Naive B cell (primary cell): ENCODE measurements around the gene ACTN2. TPM values are rescaled to one million over a fixed set of nuclear protein-coding genes. Genes with fewer than 3 reads are reported as not detected.

Source experiments
- ATAC-seq, 2 donors: fragments of 150-1000 bp; cut with Tn5 transposase; 2 replicates each; pipeline ENCODE4 v1.10.0; 2021; ENCODE audit warnings: low read depth in 2 of 2, mild to moderate bottlenecking in 2 of 2, moderate library complexity in 2 of 2
- DNase-seq: peaks from one replicate; pipeline ENCODE4 v3.0.0; 2022
- H3K27ac Mint-ChIP-seq, 6 donors: one replicate each; pipeline ENCODE4 v1.8.0; 2020 to 2022; ENCODE audit warnings: mild to moderate bottlenecking in 6 of 6, mixed read lengths in 6 of 6, moderate library complexity in 5 of 6, inconsistent platforms in 2 of 6
- H3K27me3 Mint-ChIP-seq, 3 donors: one replicate each; pipeline ENCODE4 v1.8.0; 2021 to 2022; ENCODE audit warnings: mixed read lengths in 3 of 3, mild to moderate bottlenecking in 1 of 3
- H3K36me3 Mint-ChIP-seq, 2 donors: one replicate each; pipeline ENCODE4 v1.8.0; 2020 to 2022; ENCODE audit warnings: mixed read lengths in 2 of 2, inconsistent platforms in 1 of 2, mild to moderate bottlenecking in 1 of 2
- H3K4me1 Mint-ChIP-seq, 3 donors: one replicate each; pipeline ENCODE4 v1.8.0; 2020 to 2022; ENCODE audit warnings: mixed read lengths in 3 of 3, inconsistent platforms in 1 of 3, mild to moderate bottlenecking in 1 of 3, moderate library complexity in 1 of 3
- H3K4me3 Mint-ChIP-seq, 8 donors: one replicate each; pipeline ENCODE4 v1.8.0; 2020 to 2022; ENCODE audit warnings: mild to moderate bottlenecking in 8 of 8, mixed read lengths in 8 of 8, moderate library complexity in 8 of 8, inconsistent platforms in 2 of 8
- H3K9me3 Mint-ChIP-seq, 7 donors: one replicate each; pipeline ENCODE4 v1.8.0; 2020 to 2022; ENCODE audit warnings: mixed read lengths in 7 of 7, mild to moderate bottlenecking in 5 of 7, inconsistent platforms in 2 of 7, moderate library complexity in 1 of 7
- polyA plus RNA-seq, 6 donors: library from polyadenylated mRNA; unstranded; fragments of 300-500 nt; fragmentation: Illumina TruSeq; gene quantifications; one replicate each; pipeline ENCODE4 v1.2.3, GENCODE V29; 2021; ENCODE audit warnings: low read depth in 6 of 6

Gene ACTN2
- polyA plus RNA-seq, 6 donors from 2014 or later: not detected

DNA sequence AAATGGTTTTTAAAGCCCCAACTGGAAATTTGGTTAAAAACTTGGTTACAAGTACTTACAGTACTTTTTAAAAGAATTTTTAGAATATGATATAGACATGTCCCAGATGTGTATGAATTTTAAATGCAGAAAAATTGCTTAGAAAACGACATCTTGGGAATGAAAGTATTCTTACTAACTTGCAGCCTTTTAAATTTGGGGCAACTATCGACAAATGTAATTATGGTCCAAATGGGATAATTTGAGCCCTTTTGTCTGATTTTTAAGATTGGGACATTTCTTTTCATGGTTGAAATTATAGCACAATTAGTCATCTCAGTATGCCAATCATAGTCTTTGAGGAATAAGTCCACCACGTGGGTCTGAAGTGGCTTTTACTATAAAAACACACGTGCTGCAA lies 65.6 kb downstream of the ACTN2 start:
- Mint-ChIP-seq H3K36me3 (no peaks in the 10 kb centered on the region), H3K4me3 (no peak overlapping the region), H3K27me3 (peaks cover 8 to 19% (median 13%) of the 10 kb centered on the region in 3 donors), H3K9me3 (no peaks in the 10 kb centered on the region), H3K27ac (peak overlapping the region in 1 of 6 donors; percentile 20), H3K4me1 (no peaks in the 10 kb centered on the region)
- no peak for DNase-seq
- no peak for ATAC-seq

- H3K27me3 Mint-ChIP-seq: peaks cover 2 to 8% (median 8%) of the 10 kb centered on the region in 3 donors
- H3K27ac Mint-ChIP-seq: no peak overlapping the region
- no peaks in the 10 kb centered on the region for H3K9me3 Mint-ChIP-seq
- no peaks in the 10 kb centered on the region for H3K36me3 Mint-ChIP-seq
- ATAC-seq (no peak), DNase-seq (no peak)
- no peaks in the 10 kb centered on the region for H3K4me1 Mint-ChIP-seq
- no peak overlapping the region for H3K4me3 Mint-ChIP-seq
Observed at GRCh38 chr1:236753516-236753915, 67.2 kb downstream of the ACTN2 start.

DNA sequence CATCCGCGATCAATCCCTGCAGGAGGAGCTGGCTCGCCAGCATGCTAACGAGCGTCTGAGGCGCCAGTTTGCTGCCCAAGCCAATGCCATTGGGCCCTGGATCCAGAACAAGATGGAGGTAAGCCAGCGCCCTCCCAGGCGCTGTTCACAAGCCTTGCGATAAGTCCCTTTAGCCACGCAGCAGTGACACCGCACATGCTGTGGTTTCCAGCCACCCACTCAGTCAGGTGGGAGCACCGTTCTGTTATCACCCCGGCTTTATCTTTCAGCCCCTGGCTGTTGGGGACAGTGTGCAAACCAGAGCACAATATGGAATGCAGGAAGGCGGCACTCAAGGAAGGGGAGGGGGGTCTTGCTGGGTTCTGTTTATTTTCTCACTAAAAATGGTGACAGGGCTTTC lies 67.7 kb downstream of the ACTN2 start:
- Mint-ChIP-seq H3K27ac (no peak overlapping the region), H3K4me3 (no peak overlapping the region), H3K4me1 (no peaks in the 10 kb centered on the region), H3K27me3 (peaks cover 0 to 8% (median 5%) of the 10 kb centered on the region in 3 donors), H3K36me3 (no peaks in the 10 kb centered on the region), H3K9me3 (no peaks in the 10 kb centered on the region)
- DNase-seq (no peak), ATAC-seq (no peak)

DNA sequence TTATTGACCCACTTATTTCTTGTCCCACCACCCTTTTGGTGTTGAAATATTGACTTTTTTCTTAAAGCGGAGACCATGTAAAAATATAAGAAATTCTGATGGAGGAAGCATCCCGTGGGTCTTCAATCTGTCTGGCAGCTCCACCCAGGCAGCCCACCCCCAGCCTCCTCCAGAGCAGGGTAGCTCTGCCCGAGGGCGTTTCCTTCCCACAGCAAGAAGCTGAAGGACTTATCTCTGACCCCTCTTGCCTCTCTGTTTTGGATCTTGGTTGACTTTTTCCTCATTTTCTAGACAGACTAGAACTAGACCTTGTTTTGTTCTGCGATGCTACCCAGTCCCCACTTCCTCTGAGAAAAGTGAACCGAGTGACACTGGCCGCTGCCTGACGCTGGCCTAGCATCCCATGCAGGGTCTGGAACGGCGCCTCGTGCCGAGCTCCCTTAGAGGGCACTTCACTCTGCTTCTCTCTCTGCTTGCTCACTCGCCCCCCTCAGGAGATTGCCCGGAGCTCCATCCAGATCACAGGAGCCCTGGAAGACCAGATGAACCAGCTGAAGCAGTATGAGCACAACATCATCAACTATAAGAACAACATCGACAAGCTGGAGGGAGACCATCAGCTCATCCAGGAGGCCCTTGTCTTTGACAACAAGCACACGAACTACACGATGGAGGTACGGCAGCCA lies 68.4 kb downstream of the ACTN2 start:
- DNase-seq (no peak), ATAC-seq (no peak)
- Mint-ChIP-seq H3K9me3 (no peaks in the 10 kb centered on the region), H3K4me3 (no peak overlapping the region), H3K36me3 (no peaks in the 10 kb centered on the region), H3K4me1 (peaks cover 0 to 6% (median 0%) of the 10 kb centered on the region in 3 donors), H3K27me3 (peaks cover 6 to 11% (median 8%) of the 10 kb centered on the region in 3 donors), H3K27ac (no peak overlapping the region)

- Mint-ChIP-seq H3K36me3 (no peaks in the 10 kb centered on the region), H3K27me3 (peaks cover 8 to 11% (median 10%) of the 10 kb centered on the region in 3 donors), H3K9me3 (no peaks in the 10 kb centered on the region), H3K4me1 (peaks cover 0 to 6% (median 0%) of the 10 kb centered on the region in 3 donors), H3K27ac (no peak overlapping the region), H3K4me3 (no peak overlapping the region)
- no peak for DNase-seq
- ATAC-seq: no peak
Observed at GRCh38 chr1:236757640-236758039, 71.3 kb downstream of the ACTN2 start.

GRCh38 chr1:236759252-236759859 lies 73.1 kb downstream of the ACTN2 start:
- Mint-ChIP-seq H3K36me3 (no peaks in the 10 kb centered on the region), H3K9me3 (no peaks in the 10 kb centered on the region), H3K27ac (no peak overlapping the region), H3K4me3 (no peak overlapping the region), H3K27me3 (peaks cover 8 to 14% (median 11%) of the 10 kb centered on the region in 3 donors), H3K4me1 (peaks cover 0 to 6% (median 0%) of the 10 kb centered on the region in 3 donors)
- ATAC-seq (no peak), DNase-seq (peak; percentile 22)

- Mint-ChIP-seq H3K36me3 (no peaks in the 10 kb centered on the region), H3K9me3 (no peaks in the 10 kb centered on the region), H3K4me3 (peak overlapping the region in 1 of 8 donors; percentile 33), H3K27me3 (peaks cover under 1 to 14% (median 11%) of the 10 kb centered on the region in 3 donors), H3K27ac (no peak overlapping the region), H3K4me1 (peaks cover 0 to 6% (median 0%) of the 10 kb centered on the region in 3 donors)
- ATAC-seq (no peak), DNase-seq (no peak)
Observed at GRCh38 chr1:236760480-236760879, 74.2 kb downstream of the ACTN2 start.

- ATAC-seq (no peak), DNase-seq (no peak)
- peak overlapping the region in 1 of 6 donors; percentile 23 for H3K27ac Mint-ChIP-seq
- no peaks in the 10 kb centered on the region for H3K36me3 Mint-ChIP-seq
- peaks cover 5 to 15% (median 14%) of the 10 kb centered on the region in 3 donors for H3K27me3 Mint-ChIP-seq
- no peaks in the 10 kb centered on the region for H3K9me3 Mint-ChIP-seq
- H3K4me1 Mint-ChIP-seq: peaks cover 0 to 6% (median 0%) of the 10 kb centered on the region in 3 donors
- H3K4me3 Mint-ChIP-seq: no peak overlapping the region
Observed at GRCh38 chr1:236760986-236761385, 74.7 kb downstream of the ACTN2 start.

- ATAC-seq (no peak), DNase-seq (no peak)
- Mint-ChIP-seq H3K27me3 (peaks cover 10 to 18% (median 16%) of the 10 kb centered on the region in 3 donors), H3K4me1 (peaks cover 0 to 6% (median 0%) of the 10 kb centered on the region in 3 donors), H3K9me3 (no peaks in the 10 kb centered on the region), H3K27ac (no peak overlapping the region), H3K36me3 (no peaks in the 10 kb centered on the region), H3K4me3 (no peak overlapping the region)
Observed at GRCh38 chr1:236761397-236762132, 75.3 kb downstream of the ACTN2 start.

DNA sequence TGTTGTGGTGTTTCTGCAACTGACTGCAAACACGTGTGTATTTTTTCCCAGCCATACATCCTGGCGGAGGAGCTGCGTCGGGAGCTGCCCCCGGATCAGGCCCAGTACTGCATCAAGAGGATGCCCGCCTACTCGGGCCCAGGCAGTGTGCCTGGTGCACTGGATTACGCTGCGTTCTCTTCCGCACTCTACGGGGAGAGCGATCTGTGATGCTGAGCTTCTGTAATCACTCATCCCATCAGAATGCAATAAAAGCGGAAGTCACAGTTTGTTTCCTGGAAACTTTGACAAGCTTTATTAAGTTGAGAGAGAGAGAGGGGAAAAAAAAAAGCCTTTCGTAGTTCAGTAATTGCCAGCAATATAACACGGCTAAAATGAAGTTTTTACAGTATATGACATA lies 76.1 kb downstream of the ACTN2 start:
- Mint-ChIP-seq H3K27ac (peak overlapping the region in 1 of 6 donors; percentile 7), H3K4me3 (no peak overlapping the region)
- DNase-seq: no peak

GRCh38 chr1:236765831-236766230 lies 79.5 kb downstream of the ACTN2 start:
- H3K27me3 Mint-ChIP-seq: peaks cover 25 to 38% (median 27%) of the 10 kb centered on the region in 3 donors
- H3K27ac Mint-ChIP-seq: no peak overlapping the region
- ATAC-seq (no peak), DNase-seq (no peak)
- no peaks in the 10 kb centered on the region for H3K4me1 Mint-ChIP-seq
- no peaks in the 10 kb centered on the region for H3K9me3 Mint-ChIP-seq
- no peaks in the 10 kb centered on the region for H3K36me3 Mint-ChIP-seq
- no peak overlapping the region for H3K4me3 Mint-ChIP-seq

More for the DNA sequence above, 76.1 kb downstream of the ACTN2 start:
- no peak for ATAC-seq
- no peaks in the 10 kb centered on the region for H3K36me3 Mint-ChIP-seq
- peaks cover 10 to 23% (median 18%) of the 10 kb centered on the region in 3 donors for H3K27me3 Mint-ChIP-seq
- H3K4me1 Mint-ChIP-seq: peaks cover 0 to 6% (median 0%) of the 10 kb centered on the region in 3 donors
- no peaks in the 10 kb centered on the region for H3K9me3 Mint-ChIP-seq

DNA sequence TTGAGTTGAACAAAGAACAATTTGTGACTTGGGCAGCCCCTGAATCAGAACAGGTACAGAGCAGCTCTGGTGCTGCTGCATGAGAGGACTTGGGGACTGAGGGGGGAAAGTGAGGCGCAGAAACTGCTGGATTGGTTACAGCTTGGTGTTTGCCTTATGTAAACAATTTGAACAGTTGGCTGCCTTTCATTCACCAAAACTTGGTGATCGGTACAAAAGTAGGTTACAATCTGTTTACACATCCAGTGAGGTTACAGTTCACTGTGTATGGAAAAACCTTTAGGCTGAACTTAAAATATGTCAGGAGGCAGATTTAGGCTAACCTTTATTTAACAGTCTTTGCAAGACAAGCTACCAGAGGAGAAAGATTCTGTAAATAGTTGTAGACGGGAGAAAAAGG lies 80.2 kb downstream of the ACTN2 start:
- H3K4me1 Mint-ChIP-seq: no peaks in the 10 kb centered on the region
- no peak overlapping the region for H3K4me3 Mint-ChIP-seq
- H3K27me3 Mint-ChIP-seq: peaks cover 25 to 38% (median 33%) of the 10 kb centered on the region in 3 donors
- no peak for DNase-seq
- ATAC-seq: no peak
- H3K27ac Mint-ChIP-seq: no peak overlapping the region
- no peaks in the 10 kb centered on the region for H3K36me3 Mint-ChIP-seq
- H3K9me3 Mint-ChIP-seq: no peaks in the 10 kb centered on the region

DNA sequence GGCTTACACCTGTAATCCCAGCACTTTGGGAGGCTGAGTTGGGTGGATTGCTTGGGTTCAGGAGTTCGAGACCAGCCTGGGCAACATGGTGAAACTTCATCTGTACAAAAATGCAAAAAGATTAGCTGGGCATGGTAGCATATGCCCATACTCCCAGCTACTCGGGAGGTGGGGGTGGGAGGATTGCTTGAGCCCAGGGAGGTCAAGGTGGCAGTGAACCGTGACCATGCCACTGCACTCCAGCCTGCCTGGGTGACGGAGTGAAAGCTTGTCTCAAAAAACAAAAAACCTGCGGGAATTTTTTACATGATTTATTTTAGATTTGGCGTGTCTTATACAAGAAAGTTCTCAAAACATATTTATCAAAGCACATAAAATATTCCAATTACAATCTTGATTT lies 81.0 kb downstream of the ACTN2 start:
- Mint-ChIP-seq H3K4me3 (no peak overlapping the region), H3K4me1 (no peaks in the 10 kb centered on the region), H3K27me3 (peaks cover 24 to 38% (median 36%) of the 10 kb centered on the region in 3 donors), H3K9me3 (no peaks in the 10 kb centered on the region), H3K27ac (no peak overlapping the region), H3K36me3 (no peaks in the 10 kb centered on the region)
- ATAC-seq (no peak), DNase-seq (no peak)
